ENCODE measurements around the gene DAZAP1.

DAZAP1 gene

GRCh38 chr19:1425902-1426301 is 18.5 kb downstream of the DAZAP1 start:
- no peak for FAIRE-seq
- no peak for TF ChIP-seq POLR2A (IDR thresholded peaks at IDR 0.05; ENCODE audit: low read depth, low read length)
- no peak for DNase-seq (ENCODE audit: insufficient read length, low spot score)

DNA sequence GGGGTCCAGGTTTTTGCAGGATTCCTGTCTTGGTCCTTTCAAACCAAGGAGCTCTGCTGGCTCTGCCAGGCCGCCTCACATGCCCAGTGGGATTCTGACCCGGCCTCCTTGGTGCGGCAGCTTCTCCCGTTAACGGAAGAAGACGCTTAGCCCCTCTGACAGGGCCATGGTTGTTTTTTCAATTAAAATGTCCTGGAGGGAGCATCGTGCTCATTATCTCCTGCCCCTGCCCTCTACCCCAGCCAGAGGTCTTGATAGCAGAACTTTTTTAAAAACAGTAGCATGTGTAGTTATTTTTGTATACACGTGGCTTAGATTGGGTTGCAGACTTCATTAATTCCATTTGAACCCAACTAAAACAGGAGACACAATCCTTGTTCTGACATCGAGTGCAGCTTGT is 19.4 kb downstream of the DAZAP1 start:
- FAIRE-seq (no peak), DNase-seq (ENCODE audit: insufficient read length, low spot score) (no peak)
- no peak for TF ChIP-seq POLR2A (IDR thresholded peaks at IDR 0.05; ENCODE audit: low read depth, low read length)

- no peak for TF ChIP-seq POLR2A (IDR thresholded peaks at IDR 0.05; ENCODE audit: low read depth, low read length)
- DNase-seq (ENCODE audit: insufficient read length, low spot score) = no peak
- FAIRE-seq = no peak
These were observed 20.0 kb downstream of the DAZAP1 start for GRCh38 chr19:1427221-1427920.

GRCh38 chr19:1428738-1429391 is 21.5 kb downstream of the DAZAP1 start:
- no peak for TF ChIP-seq POLR2A (IDR thresholded peaks at IDR 0.05; ENCODE audit: low read depth, low read length)
- no peak for FAIRE-seq

GRCh38 chr19:1429750-1430149 is 22.4 kb downstream of the DAZAP1 start:
- TF ChIP-seq POLR2A (IDR thresholded peaks at IDR 0.05; ENCODE audit: low read depth, low read length) = no peak
- DNase-seq (ENCODE audit: insufficient read length, low spot score) = no peak

More at GRCh38 chr19:1428738-1429391, 21.5 kb downstream of the DAZAP1 start:
- no peak for DNase-seq (ENCODE audit: insufficient read length, low spot score)

GRCh38 chr19:1430246-1430645 is 22.9 kb downstream of the DAZAP1 start:
- no peak for DNase-seq (ENCODE audit: insufficient read length, low spot score)
- FAIRE-seq = no peak
- no peak for TF ChIP-seq POLR2A (IDR thresholded peaks at IDR 0.05; ENCODE audit: low read depth, low read length)

More at GRCh38 chr19:1429750-1430149, 22.4 kb downstream of the DAZAP1 start:
- FAIRE-seq = no peak

DNA sequence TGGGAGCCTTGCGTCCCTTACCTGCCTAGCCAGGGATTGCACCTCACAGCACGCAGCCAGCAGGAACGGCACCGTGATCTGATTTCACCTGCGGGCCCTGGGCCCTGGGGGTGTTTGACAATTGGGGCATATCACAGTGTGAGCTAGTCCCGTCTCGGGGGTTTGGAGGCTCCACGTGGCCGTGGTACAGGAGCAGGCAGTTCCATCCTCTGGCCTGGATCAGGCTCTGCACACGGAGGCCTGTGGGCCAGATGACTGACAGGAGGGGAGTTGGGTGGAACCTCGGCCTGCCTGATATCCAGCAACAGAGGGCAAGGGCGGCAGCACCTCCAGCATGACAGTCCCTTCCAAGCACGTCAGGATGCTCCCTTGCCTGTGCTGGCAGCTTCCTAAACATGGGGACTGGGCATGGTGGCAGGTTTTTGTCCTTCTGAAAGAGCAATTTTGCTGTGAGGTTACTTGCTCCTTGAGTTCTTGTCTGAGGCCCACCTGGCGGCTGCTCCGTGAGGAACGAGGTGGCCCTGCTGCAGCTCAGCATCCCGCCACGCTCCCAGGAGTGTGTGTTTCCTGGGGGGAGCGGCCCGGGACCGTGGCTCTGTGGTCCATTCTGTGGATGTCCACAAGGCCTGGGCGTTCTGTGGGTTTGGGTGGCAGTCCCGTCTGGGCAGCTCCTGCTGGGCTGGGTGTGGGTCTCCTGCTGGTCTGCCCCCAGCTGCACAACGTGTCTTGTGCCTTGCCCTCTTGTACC is 24.5 kb downstream of the DAZAP1 start:
- DNase-seq (ENCODE audit: insufficient read length, low spot score) = no peak
- no peak for TF ChIP-seq POLR2A (IDR thresholded peaks at IDR 0.05; ENCODE audit: low read depth, low read length)
- no peak for FAIRE-seq

- FAIRE-seq (no peak), DNase-seq (ENCODE audit: insufficient read length, low spot score) (no peak)
- no peak for TF ChIP-seq POLR2A (IDR thresholded peaks at IDR 0.05; ENCODE audit: low read depth, low read length)
These were observed 25.1 kb downstream of the DAZAP1 start for GRCh38 chr19:1432507-1432887.

- TF ChIP-seq POLR2A (IDR thresholded peaks at IDR 0.05; ENCODE audit: low read depth, low read length) = no peak
- FAIRE-seq = no peak
- no peak for DNase-seq (ENCODE audit: insufficient read length, low spot score)
These were observed 26.0 kb downstream of the DAZAP1 start for GRCh38 chr19:1433119-1434039.

GRCh38 chr19:1434040-1434366 is 26.6 kb downstream of the DAZAP1 start:
- TF ChIP-seq POLR2A (IDR thresholded peaks at IDR 0.05; ENCODE audit: low read depth, low read length) = no peak
- FAIRE-seq (no peak), DNase-seq (ENCODE audit: insufficient read length, low spot score) (no peak)

- FAIRE-seq = no peak
These were observed 27.2 kb downstream of the DAZAP1 start for GRCh38 chr19:1434577-1435060.

GRCh38 chr19:1435378-1435989 is 28.1 kb downstream of the DAZAP1 start:
- no peak for TF ChIP-seq POLR2A (IDR thresholded peaks at IDR 0.05; ENCODE audit: low read depth, low read length)
- FAIRE-seq = no peak
- no peak for DNase-seq (ENCODE audit: insufficient read length, low spot score)

More at GRCh38 chr19:1434577-1435060, 27.2 kb downstream of the DAZAP1 start:
- DNase-seq (ENCODE audit: insufficient read length, low spot score) = no peak
- TF ChIP-seq POLR2A (IDR thresholded peaks at IDR 0.05; ENCODE audit: low read depth, low read length) = no peak

DNA sequence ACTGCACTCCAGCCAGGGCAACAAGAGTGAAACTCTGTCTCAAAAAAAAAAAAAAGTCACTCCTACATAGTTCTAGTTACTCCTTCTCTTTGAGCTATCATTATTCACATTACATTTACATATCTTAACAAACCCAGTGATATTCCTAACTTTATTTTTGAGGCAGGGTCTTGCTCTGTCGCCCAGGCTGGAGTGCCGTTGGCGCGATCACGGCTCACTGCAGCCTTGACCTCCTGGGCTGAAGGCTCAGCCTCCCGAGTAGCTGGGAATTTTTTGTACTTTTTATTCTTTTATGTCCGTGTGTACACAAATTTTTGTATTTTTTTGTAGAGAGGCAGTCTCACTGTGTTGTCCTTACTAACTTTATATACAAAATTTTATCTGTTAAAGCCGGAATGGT is 30.2 kb downstream of the DAZAP1 start:
- no peak for DNase-seq (ENCODE audit: insufficient read length, low spot score)
- no peak for TF ChIP-seq POLR2A (IDR thresholded peaks at IDR 0.05; ENCODE audit: low read depth, low read length)
- FAIRE-seq = no peak

Data from H54 (cell line).